Tibial nerve (tissue), 4 donors: ENCODE results near the gene PUS10. TPM values are rescaled to one million over a fixed set of nuclear protein-coding genes. Genes with fewer than 3 reads are reported as not detected.
"Not testable (repeated sequence)": the region's sequence is repeated elsewhere in the genome, so short reads cannot be mapped to it uniquely, and the experiment has no call there.

ENCODE experiments used
- DNase-seq, 2 donors: peaks; one replicate each; pipeline ENCODE4 v3.0.0-alpha.2; 2019; ENCODE audit warnings: low spot score in 2 of 2
- H3K27ac ChIP-seq, 4 donors: fragments of 200-600 bp; sonication (generic) in 3 of 4; one replicate each; pipeline ENCODE4 v1.5.1; 2017 to 2019; ENCODE audit warnings: mild to moderate bottlenecking in 1 of 4
- H3K27me3 ChIP-seq, 2 donors: fragments of 200-600 bp; sonication (generic) in 1 of 2; one replicate each; pipeline versions ENCODE4 v1.5.1 to v1.6.0; 2017 to 2019
- H3K36me3 ChIP-seq, 3 donors: fragments of 200-600 bp; sonication (generic); one replicate each; pipeline ENCODE4 v1.5.1; 2018 to 2019
- H3K4me1 ChIP-seq, 4 donors: fragments of 200-600 bp; sonication (generic) in 3 of 4; one replicate each; pipeline ENCODE4 v1.5.1; 2017 to 2019
- H3K4me3 ChIP-seq, 4 donors: fragments of 200-600 bp; sonication (generic) in 3 of 4; one replicate each; pipeline ENCODE4 v1.5.1; 2017 to 2019; ENCODE audit warnings: mild to moderate bottlenecking in 1 of 4, moderate library complexity in 1 of 4
- H3K9me3 ChIP-seq, 4 donors: fragments of 200-600 bp; sonication (generic) in 3 of 4; one replicate each; pipeline ENCODE4 v1.5.1; 2017 to 2019
- CTCF ChIP-seq, 5 experiments: fragments of 200-600 bp in 3 of 5; fragments of 450-650 bp in 2 of 5; sonication (generic) in 3 of 5; IDR thresholded peaks; one replicate each; pipeline ENCODE4 v1.5.1; 2016 to 2019; ENCODE audit warnings: antibody characterized with exemption in 5 of 5, mild to moderate bottlenecking in 3 of 5, moderate library complexity in 2 of 5
- EP300 ChIP-seq, 2 donors: sonication (generic); formaldehyde crosslinking; IDR thresholded peaks; one replicate each; pipeline ENCODE4 v1.6.1; 2017; ENCODE audit warnings: antibody characterized with exemption in 2 of 2, mild to moderate bottlenecking in 1 of 2
- POLR2A ChIP-seq, 2 donors: fragments of 450-650 bp; IDR thresholded peaks; one replicate each; pipeline ENCODE4 v1.6.1; 2017; ENCODE audit warnings: antibody characterized with exemption in 2 of 2, mild to moderate bottlenecking in 2 of 2, moderate library complexity in 2 of 2
- WGBS, 2 donors: methylation state at CpG; one replicate each; pipeline ENCODE4 v1.1.5; 2018; 5-methylcytosine and 5-hydroxymethylcytosine counted together
- total RNA-seq, 4 donors: library from RNA; depleted of rRNA; stranded (reverse); fragments of >200 nt; gene quantifications; one replicate each; pipeline ENCODE4 v1.1.0, GENCODE V29; 2016

The PUS10 gene
- total RNA-seq, 4 donors from 2014 or later, result 3.0 to 14.2 (median 6.2) TPM

GRCh38 chr2:61055557-61055956 lies 37.5 kb upstream of the PUS10 start:
- DNase-seq, result no peak
- Histone ChIP-seq H3K27ac (no peak overlapping the region), H3K9me3 (no peaks in the 10 kb centered on the region), H3K4me3 (no peak overlapping the region), H3K36me3 (peaks cover 0 to 46% (median 0%) of the 10 kb centered on the region in 3 donors), H3K4me1 (no peaks in the 10 kb centered on the region), H3K27me3 (no peaks in the 10 kb centered on the region)
- TF ChIP-seq CTCF (IDR thresholded peaks at IDR 0.05) (no peak), EP300 (IDR thresholded peaks at IDR 0.05) (no peak), POLR2A (IDR thresholded peaks at IDR 0.05) (no peak)
- WGBS, 2 donors, result 70 to 73% methylated on average over 2 of the region's 2 CpGs

- H3K36me3 ChIP-seq, result peaks cover 0 to 35% (median 3%) of the 10 kb centered on the region in 3 donors
- no peaks in the 10 kb centered on the region for H3K9me3 ChIP-seq
- H3K4me3 ChIP-seq, result no peak overlapping the region
- DNase-seq, result no peak
- no peaks in the 10 kb centered on the region for H3K27me3 ChIP-seq
- H3K4me1 ChIP-seq, result peaks cover 0 to 31% (median 4%) of the 10 kb centered on the region in 4 donors
- no peak overlapping the region for H3K27ac ChIP-seq
- TF ChIP-seq POLR2A (IDR thresholded peaks at IDR 0.05) (no peak), EP300 (IDR thresholded peaks at IDR 0.05) (no peak), CTCF (IDR thresholded peaks at IDR 0.05) (no peak)
- WGBS, 2 donors, result 44 to 52% methylated on average over 4 of the region's 4 CpGs
These were observed 27.9 kb upstream of the PUS10 start for GRCh38 chr2:61045999-61046398.

GRCh38 chr2:61045226-61045625 lies 27.2 kb upstream of the PUS10 start:
- Histone ChIP-seq H3K9me3 (peaks cover 0 to 2% (median 0%) of the 10 kb centered on the region in 4 donors), H3K4me3 (no peak overlapping the region), H3K4me1 (peaks cover 0 to 31% (median 4%) of the 10 kb centered on the region in 4 donors), H3K27ac (peak overlapping the region in 1 of 4 donors; percentile 1), H3K27me3 (no peaks in the 10 kb centered on the region), H3K36me3 (peaks cover 0 to 27% (median 3%) of the 10 kb centered on the region in 3 donors)
- TF ChIP-seq POLR2A (IDR thresholded peaks at IDR 0.05), result no peak
- TF ChIP-seq CTCF (IDR thresholded peaks at IDR 0.05), result no peak
- TF ChIP-seq EP300 (IDR thresholded peaks at IDR 0.05), result no peak
- 67 to 72% methylated on average over 2 of the region's 2 CpGs for WGBS, 2 donors
- DNase-seq, result no peak

DNA sequence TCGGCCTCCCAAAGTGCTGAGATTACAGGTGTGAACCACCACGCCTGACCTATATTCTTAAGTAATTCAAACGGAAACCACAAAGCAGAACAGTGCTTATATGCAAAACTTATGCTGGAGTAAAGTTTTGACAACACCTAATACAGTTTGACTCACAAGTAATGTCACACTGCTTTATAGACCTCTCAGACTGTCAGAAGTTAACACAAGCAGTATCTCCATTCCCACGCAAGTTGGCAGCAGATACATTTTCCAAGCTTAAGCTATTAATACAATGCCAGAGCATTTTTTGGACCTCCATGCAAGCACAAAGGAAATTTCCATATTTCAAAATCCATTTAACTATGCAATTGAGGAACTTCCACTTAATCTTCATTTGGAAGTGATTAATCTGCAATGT lies 26.6 kb upstream of the PUS10 start:
- Histone ChIP-seq H3K27ac (no peak overlapping the region), H3K9me3 (peaks cover 0 to 2% (median 0%) of the 10 kb centered on the region in 4 donors), H3K4me1 (peaks cover 0 to 31% (median 4%) of the 10 kb centered on the region in 4 donors), H3K4me3 (no peak overlapping the region), H3K36me3 (peaks cover 0 to 21% (median 3%) of the 10 kb centered on the region in 3 donors), H3K27me3 (no peaks in the 10 kb centered on the region)
- TF ChIP-seq POLR2A (IDR thresholded peaks at IDR 0.05) (no peak), EP300 (IDR thresholded peaks at IDR 0.05) (no peak), CTCF (IDR thresholded peaks at IDR 0.05) (no peak)
- WGBS, 2 donors, result 75 to 79% methylated on average over 4 of the region's 4 CpGs
- no peak for DNase-seq

DNA sequence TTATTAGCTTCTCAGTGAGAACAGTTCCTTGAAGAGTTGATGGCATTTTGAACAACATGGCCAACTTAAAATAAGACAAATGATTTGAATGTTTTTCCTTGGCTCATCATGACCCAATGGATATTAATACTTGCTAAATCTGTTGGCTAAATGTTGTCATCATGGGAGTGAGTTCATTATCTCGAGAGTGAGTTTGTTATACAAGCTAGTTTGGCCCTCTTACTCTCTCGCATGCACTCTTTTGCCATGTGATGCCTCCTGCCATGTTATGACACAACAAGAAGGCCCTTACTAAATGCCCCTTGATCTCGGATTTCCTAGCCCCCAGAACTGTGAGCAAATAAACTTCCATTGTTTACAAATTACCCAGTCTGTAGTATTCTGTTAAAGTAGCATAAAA lies 24.8 kb upstream of the PUS10 start:
- H3K4me3 ChIP-seq, result no peak overlapping the region
- no peak for DNase-seq
- peaks cover 0 to 7% (median 0%) of the 10 kb centered on the region in 3 donors for H3K36me3 ChIP-seq
- H3K27me3 ChIP-seq, result no peaks in the 10 kb centered on the region
- WGBS, 2 donors, result 80 to 84% methylated on average over 3 of the region's 3 CpGs
- TF ChIP-seq POLR2A (IDR thresholded peaks at IDR 0.05) (no peak), CTCF (IDR thresholded peaks at IDR 0.05) (no peak), EP300 (IDR thresholded peaks at IDR 0.05) (no peak)
- H3K27ac ChIP-seq, result no peak overlapping the region
- H3K4me1 ChIP-seq, result peaks cover 0 to 31% (median 4%) of the 10 kb centered on the region in 4 donors
- peaks cover 0 to 2% (median 0%) of the 10 kb centered on the region in 4 donors for H3K9me3 ChIP-seq

DNA sequence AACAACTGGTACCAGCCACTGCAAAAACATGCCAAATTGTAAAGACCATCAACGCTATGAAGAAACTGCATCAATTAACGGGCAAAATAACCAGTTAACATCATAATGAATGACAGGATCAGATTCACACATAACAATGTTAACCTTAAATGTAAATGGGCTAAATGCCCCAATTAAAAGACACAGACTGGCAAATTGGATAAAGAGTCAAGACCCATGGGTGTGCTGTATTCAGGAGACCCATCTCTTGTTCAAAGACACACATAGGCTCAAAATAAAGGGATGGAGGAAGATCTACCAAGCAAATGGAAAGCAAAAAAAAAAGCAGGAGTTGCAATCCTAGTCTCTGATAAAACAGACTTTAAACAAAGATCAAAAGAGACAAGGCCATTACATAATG lies 18.6 kb upstream of the PUS10 start:
- H3K9me3 ChIP-seq, H3K4me3 ChIP-seq, DNase-seq, H3K4me1 ChIP-seq, H3K27me3 ChIP-seq, H3K27ac ChIP-seq: not testable (repeated sequence)
- WGBS, 2 donors, result 93 to 99% methylated on average over 2 of the region's 2 CpGs
- H3K36me3 ChIP-seq, result peaks cover 4 to 39% (median 9%) of the 10 kb centered on the region in 3 donors

DNA sequence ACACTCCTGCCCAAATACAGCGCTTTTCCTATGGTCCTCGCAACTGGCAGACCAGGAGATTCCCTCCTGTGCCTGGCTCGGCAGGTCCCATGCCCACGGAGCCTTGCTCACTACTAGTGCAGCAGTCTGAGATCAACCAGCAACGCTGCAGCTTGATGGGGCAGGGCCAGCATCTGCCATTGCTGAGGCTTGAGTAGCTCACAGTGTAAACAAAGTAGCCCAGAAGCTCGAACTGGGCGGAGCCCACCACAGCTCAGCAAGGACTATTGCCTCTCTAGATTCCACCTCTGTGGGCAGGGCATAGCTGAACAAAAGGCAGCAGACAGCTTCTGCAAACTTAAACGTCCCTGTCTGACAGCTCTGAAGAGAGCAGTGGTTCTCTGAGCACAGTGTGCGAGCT lies 16.5 kb upstream of the PUS10 start:
- 96 to 97% methylated on average over 9 of the region's 9 CpGs for WGBS, 2 donors
- H3K36me3 ChIP-seq, result peaks cover 4 to 48% (median 11%) of the 10 kb centered on the region in 3 donors
- H3K27me3 ChIP-seq, H3K27ac ChIP-seq, H3K4me1 ChIP-seq, H3K9me3 ChIP-seq, DNase-seq, H3K4me3 ChIP-seq: not testable (repeated sequence)
